K562 (cell line): ENCODE data around the gene PLCB1. TPM values are rescaled to one million over a fixed set of nuclear protein-coding genes. Genes with fewer than 3 reads are reported as not detected.

Source experiments
- ATAC-seq: fragments of 200-7000 bp; cut with Tn5 transposase; 3 replicates; pipeline ENCODE4 v1.9.1; 2020; ENCODE audit warnings: moderate library complexity
- BruUV-seq: library from RNA; stranded (reverse); fragments of 400-500 nt; replicated peaks from 2 replicates; lab custom pipeline; 2021; lab: Mats Ljungman, UMichigan
- CTCF ChIA-PET: fragments of 300-600 bp; formaldehyde crosslinking; extraction: SDS; loops from one replicate; lab custom pipeline; 2021; ENCODE audit warnings: low intra/inter-chr PET ratio; lab: Yijun Ruan, JAX
- POLR2A ChIA-PET: fragments of 300-600, 350-650 bp; sonication (Branson Sonifier 250); formaldehyde crosslinking; extraction: SDS; loops from one replicate; lab custom pipeline; 2021; ENCODE audit warnings: antibody characterized with exemption, inconsistent platforms; lab: Yijun Ruan, JAX
- DNase-seq, 4 experiments: peaks; one replicate each; pipeline versions ENCODE4 v3.0.0 to v3.0.0-alpha.2; 2011 to 2018; ENCODE audit warnings: low spot score in 3 of 4, mixed read lengths in 3 of 4; ENCODE audit errors: extremely low read depth in 1 of 4
- FAIRE-seq: peaks from 2 replicates; lab custom pipeline; 2011; peaks lifted over from hg19 to GRCh38; lab: Jason Lieb, UNC
- H2AFZ ChIP-seq: 2 replicates; pipeline ENCODE4 v1.6.0; 2011; ENCODE audit warnings: low read depth, low read length, control low read depth, inconsistent platforms
- H3K27ac ChIP-seq: fragments of 200-600 bp; 3 replicates; pipeline ENCODE4 v1.8.0; 2011; ENCODE audit warnings: low read depth, mild to moderate bottlenecking, control low read depth, inconsistent platforms, low read length, moderate library complexity, mixed read lengths; ENCODE audit errors: extremely low read depth
- H3K27me3 ChIP-seq, 2 experiments: fragments of 300-600 bp in 1 of 2; 2 replicates in 1 of 2; 3 replicates in 1 of 2; pipeline versions ENCODE4 v1.6.0 to v1.8.0; 2011; ENCODE audit warnings: inconsistent platforms in 2 of 2, low read length in 2 of 2, mild to moderate bottlenecking in 1 of 2, mixed read lengths in 1 of 2, moderate library complexity in 1 of 2; ENCODE audit not compliant: control insufficient read depth in 2 of 2, insufficient read depth in 2 of 2
- H3K36me3 ChIP-seq: fragments of 300-600 bp; 3 replicates; pipeline ENCODE4 v1.8.0; 2011; ENCODE audit warnings: mild to moderate bottlenecking, low read length, inconsistent platforms; ENCODE audit not compliant: control insufficient read depth, insufficient read depth
- H3K4me1 ChIP-seq, 2 experiments: fragments of 200-600 bp in 1 of 2; replicated peaks in 1 of 2; 2 replicates in 1 of 2; 3 replicates in 1 of 2; pipeline versions ENCODE4 v1.5.1 to v1.8.0; 2011; ENCODE audit warnings: inconsistent platforms in 2 of 2, low read length in 2 of 2, mild to moderate bottlenecking in 1 of 2, mixed read lengths in 1 of 2, moderate library complexity in 1 of 2; ENCODE audit not compliant: control insufficient read depth in 2 of 2, insufficient read depth in 2 of 2
- H3K4me2 ChIP-seq: 2 replicates; pipeline ENCODE4 v1.6.1; 2011; ENCODE audit warnings: low read length, control low read depth, inconsistent platforms, mixed read lengths; ENCODE audit not compliant: insufficient read depth
- H3K4me3 ChIP-seq: fragments of 200-600 bp; sonication (generic), shearing (Covaris generic); 2 replicates; pipeline ENCODE4 v1.5.1; 2016; ENCODE audit warnings: control low read depth, inconsistent platforms
- H3K79me2 ChIP-seq: fragments of 200-600 bp; 3 replicates; pipeline ENCODE4 v1.8.0; 2011; ENCODE audit warnings: low read length, inconsistent platforms; ENCODE audit not compliant: control insufficient read depth, insufficient read depth
- H3K9ac ChIP-seq, 2 experiments: 2 replicates each; pipeline versions ENCODE4 v1.6.0 to v1.6.1; 2011; ENCODE audit warnings: low read depth in 2 of 2, low read length in 2 of 2, control low read depth in 1 of 2, inconsistent platforms in 1 of 2, mild to moderate bottlenecking in 1 of 2, mixed read lengths in 1 of 2; ENCODE audit not compliant: insufficient read depth in 1 of 2
- H3K9me1 ChIP-seq: one replicate; pipeline ENCODE4 v1.6.0; 2011; ENCODE audit warnings: inconsistent platforms, mild to moderate bottlenecking, low read length, moderate library complexity; ENCODE audit not compliant: control insufficient read depth, insufficient read depth
- H3K9me3 ChIP-seq: replicated peaks from 2 replicates; pipeline ENCODE4 v1.5.1; 2011; ENCODE audit warnings: low read depth, low read length, inconsistent platforms; ENCODE audit not compliant: control insufficient read depth, insufficient read depth
- H4K20me1 ChIP-seq: replicated peaks from 2 replicates; pipeline ENCODE4 v1.6.1; 2011; ENCODE audit warnings: low read length, inconsistent platforms, mixed read lengths; ENCODE audit not compliant: control insufficient read depth, insufficient read depth
- AFF4 ChIP-seq: sonication (generic); formaldehyde crosslinking; IDR thresholded peaks from 2 replicates; pipeline ENCODE4 v1.8.0; 2023; ENCODE audit warnings: mild to moderate bottlenecking, missing genetic modification reagents
- CBX2 ChIP-seq: fragments of 200-600 bp; sonication (generic); IDR thresholded peaks from one replicate; pipeline ENCODE4 v1.6.1; 2012; ENCODE audit warnings: mild to moderate bottlenecking, low read length, inconsistent platforms; ENCODE audit not compliant: insufficient read depth, poor library complexity, severe bottlenecking
- EHMT2 ChIP-seq: fragments of 450-650 bp; IDR thresholded peaks from 2 replicates; pipeline ENCODE4 v1.6.1; 2018; ENCODE audit warnings: antibody characterized with exemption
- ETV1 ChIP-seq: fragments of 450-650 bp; conservative IDR thresholded peaks from 2 replicates; pipeline ENCODE4 v1.6.1; 2016; ENCODE audit warnings: missing genetic modification characterization, control low read depth, low read depth, missing compliant biosample characterization
- MAFG ChIP-seq: fragments of 450-650 bp; conservative IDR thresholded peaks from 2 replicates; pipeline ENCODE4 v1.6.1; 2016; ENCODE audit warnings: missing genetic modification characterization, missing compliant biosample characterization
- SIN3B ChIP-seq: fragments of 450-650 bp; IDR thresholded peaks from 2 replicates; pipeline ENCODE4 v1.6.1; 2017; ENCODE audit warnings: low read depth, mild to moderate bottlenecking, moderate library complexity
- SRSF7 ChIP-seq: fragments of 200-400 bp; formaldehyde crosslinking; optimal IDR thresholded peaks from 2 replicates; pipeline ENCODE3; 2017; ENCODE audit warnings: mild to moderate bottlenecking, low read depth, low read length
- ZFP30 ChIP-seq: fragments of 250-450 bp; sonication (Bioruptor Pico); IDR thresholded peaks from 2 replicates; pipeline ENCODE4 v1.8.0; 2022; ENCODE audit warnings: moderate library complexity, mild to moderate bottlenecking, inconsistent platforms, borderline replicate concordance
- ZNF12 ChIP-seq: sonication (generic); formaldehyde crosslinking; IDR thresholded peaks from 2 replicates; pipeline ENCODE4 v1.4.0; 2020; ENCODE audit warnings: mild to moderate bottlenecking, missing genetic modification reagents
- WGBS: fragments of 100-300 bp; shearing (Covaris generic); methylation state at CpG from one replicate; pipeline ENCODE4 v1.1.6; 2016; ENCODE audit warnings: low coverage, mixed read lengths; ENCODE audit not compliant: insufficient coverage; ENCODE audit errors: missing lambda C conversion rate; 5-methylcytosine and 5-hydroxymethylcytosine counted together
- in situ Hi-C: fragments of 300-500 bp; cut with MboI; formaldehyde crosslinking; loops from 4 replicates; pipeline ENCODE4 v1.15.0; 2018; ENCODE audit warnings: inconsistent platforms, mixed read lengths
- intact Hi-C: fragments of 100-400 bp; cut with micrococcal nuclease; formaldehyde crosslinking; loops from 2 replicates; pipeline ENCODE4 v1.14.2; 2022
- polyA plus RNA-seq, 8 experiments: library from polyadenylated mRNA; depleted of rRNA in 4 of 8; stranded (reverse) in 5 of 8; unstranded in 3 of 8; fragments of >200 nt; fragmentation: Nextera tagmentation in 2 of 8; fragmentation: Illumina TruSeq in 1 of 8; extraction: Ambion mirVana in 2 of 8; extraction: Trizol in 1 of 8; gene quantifications; 2 replicates each; pipeline versions ENCODE4 v1.2.1 to v1.2.3, GENCODE V29; 2011 to 2014; ENCODE audit warnings: inconsistent platforms in 1 of 8, missing spikeins in 1 of 8
- total RNA-seq, 7 experiments: library from RNA; depleted of rRNA in 6 of 7; stranded (reverse); fragments of >200 nt in 6 of 7; fragmentation: Illumina TruSeq in 2 of 7; extraction: Trizol in 2 of 7; gene quantifications; 2 replicates each; pipeline versions ENCODE4 v1.2.1 to v1.2.3, GENCODE V29; 2011 to 2021; ENCODE audit warnings: low replicate concordance in 1 of 7
- TF ChIP-seq, protein P1 (sequence below): fragments of 450-650 bp; IDR thresholded peaks from 2 replicates; pipeline ENCODE4 v1.6.1; 2017; ENCODE audit warnings: antibody characterized with exemption

The PLCB1 gene
- total and polyA plus RNA-seq, 9 of the 15 experiments (the other 6 are each of a cell fraction or from before 2014, with no cell fraction given) = 0.34 to 3.1 (median 1.3) TPM

GRCh38 chr20:8490076-8490830 is 358.2 kb downstream of the PLCB1 start:
- Histone ChIP-seq H3K36me3 (no peaks in the 10 kb centered on the region), H3K9ac (no peak overlapping the region), H3K9me3 (no peaks in the 10 kb centered on the region), H4K20me1 (no peaks in the 10 kb centered on the region), H3K4me2 (no peak overlapping the region), H3K27me3 (no peaks in the 10 kb centered on the region), H3K9me1 (no peaks in the 10 kb centered on the region), H3K79me2 (no peaks in the 10 kb centered on the region), H3K4me3 (no peak overlapping the region), H3K4me1 (no peaks in the 10 kb centered on the region), H2AFZ (no peak overlapping the region), H3K27ac (no peak overlapping the region)
- ATAC-seq (no peak), FAIRE-seq (no peak), DNase-seq (no peak)
- in situ Hi-C loops = no loop called here
- ChIA-PET POLR2A (no interaction called here), CTCF (no interaction called here)
- 2% methylated on average over 3 of the region's 3 CpGs for WGBS
- TF ChIP-seq ZFP30 (CRISPR knock-in tag) = no peak
- intact Hi-C loops = no loop called here
- BruUV-seq = no TSS peak

DNA sequence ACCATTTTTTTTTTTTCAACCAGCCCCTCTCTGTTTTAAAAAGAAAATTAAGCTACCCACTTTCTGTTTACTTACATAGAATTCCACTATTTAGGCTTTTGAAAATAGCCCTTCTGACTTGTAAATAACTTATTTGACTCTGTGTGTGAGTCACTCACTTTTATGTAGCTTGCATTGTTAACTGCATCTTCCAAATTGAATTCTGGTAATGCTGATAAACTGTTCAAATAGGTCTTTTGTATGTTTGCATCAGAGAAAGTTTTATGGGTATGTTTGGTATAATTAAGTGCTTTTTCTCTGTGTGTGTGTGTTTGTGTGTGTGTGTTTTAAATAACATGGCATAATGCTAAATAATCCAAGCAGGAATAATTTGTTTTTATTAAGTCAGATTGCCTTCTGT is 360.1 kb downstream of the PLCB1 start:
- ATAC-seq (no peak), DNase-seq (no peak), FAIRE-seq (no peak)
- no peak overlapping the region for H3K4me2 ChIP-seq
- no peak overlapping the region for H3K4me3 ChIP-seq
- no peaks in the 10 kb centered on the region for H3K36me3 ChIP-seq
- H3K27ac ChIP-seq = no peak overlapping the region
- in situ Hi-C loops = no loop called here
- intact Hi-C loops = no loop called here
- H3K27me3 ChIP-seq = no peaks in the 10 kb centered on the region
- H3K9ac ChIP-seq = no peak overlapping the region
- H3K79me2 ChIP-seq = no peaks in the 10 kb centered on the region
- POLR2A ChIA-PET = no interaction called here
- H2AFZ ChIP-seq = no peak overlapping the region
- H4K20me1 ChIP-seq = no peaks in the 10 kb centered on the region
- CTCF ChIA-PET = no interaction called here
- no peaks in the 10 kb centered on the region for H3K9me1 ChIP-seq
- no peaks in the 10 kb centered on the region for H3K9me3 ChIP-seq
- BruUV-seq = no TSS peak
- no peaks in the 10 kb centered on the region for H3K4me1 ChIP-seq
- TF ChIP-seq, protein P1, sequence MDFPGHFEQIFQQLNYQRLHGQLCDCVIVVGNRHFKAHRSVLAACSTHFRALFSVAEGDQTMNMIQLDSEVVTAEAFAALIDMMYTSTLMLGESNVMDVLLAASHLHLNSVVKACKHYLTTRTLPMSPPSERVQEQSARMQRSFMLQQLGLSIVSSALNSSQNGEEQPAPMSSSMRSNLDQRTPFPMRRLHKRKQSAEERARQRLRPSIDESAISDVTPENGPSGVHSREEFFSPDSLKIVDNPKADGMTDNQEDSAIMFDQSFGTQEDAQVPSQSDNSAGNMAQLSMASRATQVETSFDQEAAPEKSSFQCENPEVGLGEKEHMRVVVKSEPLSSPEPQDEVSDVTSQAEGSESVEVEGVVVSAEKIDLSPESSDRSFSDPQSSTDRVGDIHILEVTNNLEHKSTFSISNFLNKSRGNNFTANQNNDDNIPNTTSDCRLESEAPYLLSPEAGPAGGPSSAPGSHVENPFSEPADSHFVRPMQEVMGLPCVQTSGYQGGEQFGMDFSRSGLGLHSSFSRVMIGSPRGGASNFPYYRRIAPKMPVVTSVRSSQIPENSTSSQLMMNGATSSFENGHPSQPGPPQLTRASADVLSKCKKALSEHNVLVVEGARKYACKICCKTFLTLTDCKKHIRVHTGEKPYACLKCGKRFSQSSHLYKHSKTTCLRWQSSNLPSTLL = no peak
- TF ChIP-seq SIN3B = no peak
- no peak for TF ChIP-seq CBX2
- TF ChIP-seq AFF4 (CRISPR knock-in tag) = no peak
- no peak for TF ChIP-seq MAFG
- TF ChIP-seq EHMT2 = no peak
- no peak for TF ChIP-seq ZNF12 (CRISPR knock-in tag)
- TF ChIP-seq SRSF7 = no peak
- TF ChIP-seq ETV1 (tag) = no peak
